ENCODE data around the gene SHKBP1.
"Not testable (repeated sequence)": the region's sequence is repeated elsewhere in the genome, so short reads cannot be mapped to it uniquely, and the experiment has no call there.

Gene SHKBP1

DNA sequence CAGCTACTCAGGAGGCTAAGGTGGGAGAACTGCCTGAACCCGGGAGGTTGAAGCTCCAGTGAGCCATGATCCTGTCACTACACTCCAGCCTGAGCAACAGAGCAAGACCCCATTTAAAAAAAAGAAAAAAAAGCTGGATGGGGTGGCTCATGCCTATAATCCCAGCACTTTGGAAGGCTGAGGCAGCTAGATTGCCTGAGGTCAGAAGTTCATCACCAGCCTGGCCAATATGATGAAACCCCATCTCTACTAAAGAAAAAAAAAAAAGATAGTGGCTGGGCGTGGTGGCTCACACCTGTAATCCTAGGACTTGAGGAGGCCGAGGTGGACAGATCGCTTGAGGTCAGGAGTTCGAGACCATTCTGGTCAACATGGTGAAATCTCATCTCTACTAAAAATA is 39.5 kb downstream of the SHKBP1 start:
- peak; percentile 5 for DNase-seq

GRCh38 chr19:40616941-40617340 is 40.3 kb downstream of the SHKBP1 start:
- DNase-seq: no peak

DNA sequence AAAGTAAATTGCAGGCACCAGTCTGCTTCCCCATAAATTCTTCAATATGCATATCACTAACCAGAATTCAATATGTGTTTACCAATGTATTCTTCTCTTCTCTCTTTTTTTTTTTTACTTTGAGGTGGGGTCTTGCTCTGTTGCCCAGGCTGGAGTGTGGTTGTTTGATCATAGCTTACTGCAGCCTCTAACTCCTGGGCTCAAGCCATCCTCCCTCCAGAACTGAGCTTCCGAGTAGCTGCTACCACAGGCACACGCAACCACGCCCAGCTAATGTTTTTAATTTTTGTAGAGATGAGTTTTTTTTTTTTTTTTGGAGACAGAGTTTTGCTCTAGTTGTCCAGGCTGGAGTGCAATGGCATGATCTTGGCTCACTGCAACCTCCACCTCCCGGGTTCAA is 41.3 kb downstream of the SHKBP1 start:
- no peak for DNase-seq

DNA sequence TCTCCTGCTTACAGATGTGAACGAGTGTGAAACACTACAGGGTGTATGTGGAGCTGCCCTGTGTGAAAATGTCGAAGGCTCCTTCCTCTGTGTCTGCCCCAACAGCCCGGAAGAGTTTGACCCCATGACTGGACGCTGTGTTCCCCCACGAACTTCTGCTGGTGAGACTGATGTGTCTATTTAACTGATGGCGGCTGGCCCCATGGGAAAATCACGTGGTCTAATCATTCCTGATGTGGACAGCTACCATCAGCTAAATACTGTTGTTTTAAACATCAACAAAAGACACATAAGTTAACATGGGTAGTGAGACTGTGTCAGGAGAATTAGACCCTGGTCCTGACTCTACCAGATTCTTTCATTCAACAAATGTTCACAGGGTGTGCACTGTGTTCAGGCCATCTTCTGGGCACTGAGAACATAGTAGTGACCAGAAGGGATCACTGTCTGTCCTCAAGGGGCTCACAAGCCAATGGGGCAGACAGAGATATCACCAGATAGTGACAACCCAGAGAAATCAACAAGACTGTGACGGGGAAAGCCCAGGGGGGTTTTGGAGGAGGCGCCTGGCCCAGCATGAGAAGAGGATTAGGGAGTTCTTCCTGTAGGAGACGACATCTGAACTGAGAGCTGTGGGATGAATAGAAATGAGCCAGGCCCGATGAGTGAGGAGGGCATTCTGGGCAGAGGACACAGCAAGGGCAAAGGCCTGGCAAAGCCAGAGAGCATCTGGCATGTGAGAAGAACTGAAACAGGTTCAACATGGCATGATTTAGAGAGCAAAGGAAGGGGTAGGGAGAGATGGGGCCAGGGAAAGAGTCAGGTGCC is 42.9 kb downstream of the SHKBP1 start:
- DNase-seq: no peak

DNA sequence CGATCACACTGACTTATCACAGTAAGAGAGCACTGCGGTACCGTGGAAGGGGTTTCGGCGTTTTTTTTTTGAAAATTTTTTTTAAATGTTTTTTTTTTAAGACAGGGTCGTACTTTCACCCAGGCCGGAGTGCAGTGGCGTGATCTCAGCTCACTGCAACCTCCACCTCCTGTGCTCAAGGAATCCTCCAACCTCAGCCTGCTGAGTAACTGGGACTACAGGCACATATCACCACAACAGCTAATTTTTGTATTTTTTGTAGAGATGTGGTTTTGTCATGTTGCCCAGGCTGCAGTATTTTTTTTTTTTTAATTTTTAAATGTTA is 43.5 kb downstream of the SHKBP1 start:
- no peak for DNase-seq

DNA sequence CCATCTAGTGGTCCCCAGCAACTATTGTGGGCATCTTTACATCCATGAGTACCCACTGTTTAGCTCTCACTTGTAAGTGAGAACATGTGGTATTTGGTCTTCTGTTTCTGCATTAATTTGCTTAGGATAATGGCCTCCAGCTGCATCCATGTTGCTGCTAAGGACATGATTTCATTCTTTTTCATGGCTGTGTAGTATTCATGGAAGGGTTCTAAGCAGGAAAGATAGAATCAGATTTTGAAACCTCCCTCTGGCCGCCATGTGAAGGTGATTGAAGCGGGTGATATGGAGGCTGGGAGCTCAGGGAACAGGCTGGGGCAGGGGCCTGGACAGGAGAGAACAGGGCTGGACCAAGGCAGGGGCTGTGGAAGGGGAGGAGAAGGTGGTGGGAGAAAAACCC is 44.6 kb downstream of the SHKBP1 start:
- no peak for DNase-seq

DNA sequence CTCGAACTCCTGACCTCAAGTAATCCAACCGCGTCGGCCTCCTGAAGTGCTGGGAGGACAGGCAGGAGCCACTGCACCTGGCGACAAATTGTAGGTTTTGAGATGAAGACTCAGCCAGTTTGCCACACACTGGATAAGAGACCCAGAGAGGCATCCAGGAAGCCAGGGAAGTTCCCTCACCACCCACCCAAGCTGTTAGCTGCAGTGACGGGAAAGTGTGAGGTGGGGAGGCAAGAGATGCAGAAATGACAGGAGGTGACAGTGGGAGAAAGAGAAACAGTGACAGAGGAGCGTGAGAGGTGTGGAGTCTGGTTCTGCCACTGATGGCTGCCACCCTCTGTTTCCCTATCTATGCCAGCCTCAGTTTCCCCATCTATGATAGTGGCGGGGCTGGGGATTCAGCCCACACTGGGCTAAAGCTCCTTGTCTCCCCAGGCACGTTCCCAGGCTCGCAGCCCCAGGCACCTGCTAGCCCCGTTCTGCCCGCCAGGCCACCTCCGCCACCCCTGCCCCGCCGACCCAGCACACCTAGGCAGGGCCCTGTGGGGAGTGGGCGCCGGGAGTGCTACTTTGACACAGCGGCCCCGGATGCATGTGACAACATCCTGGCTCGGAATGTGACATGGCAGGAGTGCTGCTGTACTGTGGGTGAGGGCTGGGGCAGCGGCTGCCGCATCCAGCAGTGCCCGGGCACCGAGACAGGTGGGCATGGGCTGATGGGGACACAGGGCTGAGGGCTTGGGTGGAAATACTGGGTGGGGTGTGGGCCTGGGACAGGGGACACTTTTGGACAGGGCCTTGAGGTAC is 45.5 kb downstream of the SHKBP1 start:
- DNase-seq: no peak

DNA sequence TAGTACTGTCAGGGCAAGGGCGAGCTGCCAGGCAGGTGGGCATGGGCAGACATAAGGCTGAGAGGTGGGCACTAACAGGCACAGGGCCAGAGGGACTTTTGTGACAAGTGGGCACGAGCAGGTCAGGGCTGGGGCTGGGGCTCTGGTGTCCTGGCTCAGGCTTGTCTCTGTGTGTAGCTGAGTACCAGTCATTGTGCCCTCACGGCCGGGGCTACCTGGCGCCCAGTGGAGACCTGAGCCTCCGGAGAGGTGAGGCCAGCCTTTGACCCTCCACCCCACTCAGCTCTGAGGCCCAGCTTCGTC is 46.1 kb downstream of the SHKBP1 start:
- DNase-seq: no peak

GRCh38 chr19:40623403-40624251 is 47.0 kb downstream of the SHKBP1 start:
- no peak for DNase-seq

DNA sequence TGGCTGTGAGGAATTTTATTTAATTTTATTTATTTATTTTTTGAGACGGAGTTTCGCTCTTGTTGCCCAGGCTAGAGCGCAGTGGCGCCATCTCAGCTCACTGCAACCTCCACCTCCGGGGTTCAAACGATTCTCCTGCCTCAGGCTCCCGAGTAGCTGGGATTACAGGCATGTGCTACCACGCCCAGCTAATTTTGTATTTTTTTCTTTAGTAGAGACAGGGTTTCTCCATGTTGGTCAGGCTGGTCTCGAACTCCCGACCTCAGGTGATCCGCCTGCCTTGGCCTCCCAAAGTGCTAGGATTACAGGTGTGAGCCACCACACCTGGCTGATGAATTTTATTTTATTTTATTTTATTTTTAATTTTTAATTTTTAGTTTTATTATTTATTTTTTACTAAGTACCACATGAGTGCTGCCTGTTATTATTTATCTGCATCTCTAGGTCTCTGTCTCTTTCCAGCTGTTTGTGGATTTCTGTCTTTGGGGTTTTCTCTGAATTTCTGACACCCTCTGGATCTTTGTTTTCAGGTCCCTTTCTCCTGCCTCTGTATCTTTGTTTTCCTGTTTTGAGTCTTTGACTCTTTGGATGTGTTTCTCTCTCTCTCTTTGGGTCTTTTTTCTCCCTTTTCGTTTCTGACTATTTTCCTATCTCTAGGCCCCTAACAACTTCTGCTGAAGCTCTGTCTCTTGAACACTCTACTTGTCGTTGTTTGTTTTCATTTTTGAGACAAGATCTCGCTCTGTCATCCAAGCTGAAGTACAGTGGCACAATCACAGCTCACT is 47.9 kb downstream of the SHKBP1 start:
- DNase-seq: not testable (repeated sequence)

- DNase-seq: no peak
These were observed 48.9 kb downstream of the SHKBP1 start for GRCh38 chr19:40625406-40626120.

GRCh38 chr19:40626918-40627317 is 50.2 kb downstream of the SHKBP1 start:
- no peak for DNase-seq

GRCh38 chr19:40627486-40628279 is 51.0 kb downstream of the SHKBP1 start:
- DNase-seq: no peak

DNA sequence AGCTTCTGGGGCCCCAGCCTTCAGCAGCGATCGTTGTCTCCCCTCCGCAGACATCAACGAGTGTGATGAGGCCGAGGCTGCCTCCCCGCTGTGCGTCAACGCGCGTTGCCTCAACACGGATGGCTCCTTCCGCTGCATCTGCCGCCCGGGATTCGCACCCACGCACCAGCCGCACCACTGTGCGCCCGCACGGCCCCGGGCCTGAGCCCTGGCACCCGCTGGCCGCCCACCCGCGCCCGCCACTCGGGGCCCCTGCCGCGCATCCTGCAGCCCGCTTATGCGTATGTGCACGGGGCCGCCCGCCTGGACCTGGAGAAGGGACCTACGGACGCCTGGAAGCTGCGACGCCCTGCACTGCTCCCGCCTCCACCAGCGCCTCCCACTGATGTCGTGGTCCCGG is 52.7 kb downstream of the SHKBP1 start:
- DNase-seq: no peak

DNA sequence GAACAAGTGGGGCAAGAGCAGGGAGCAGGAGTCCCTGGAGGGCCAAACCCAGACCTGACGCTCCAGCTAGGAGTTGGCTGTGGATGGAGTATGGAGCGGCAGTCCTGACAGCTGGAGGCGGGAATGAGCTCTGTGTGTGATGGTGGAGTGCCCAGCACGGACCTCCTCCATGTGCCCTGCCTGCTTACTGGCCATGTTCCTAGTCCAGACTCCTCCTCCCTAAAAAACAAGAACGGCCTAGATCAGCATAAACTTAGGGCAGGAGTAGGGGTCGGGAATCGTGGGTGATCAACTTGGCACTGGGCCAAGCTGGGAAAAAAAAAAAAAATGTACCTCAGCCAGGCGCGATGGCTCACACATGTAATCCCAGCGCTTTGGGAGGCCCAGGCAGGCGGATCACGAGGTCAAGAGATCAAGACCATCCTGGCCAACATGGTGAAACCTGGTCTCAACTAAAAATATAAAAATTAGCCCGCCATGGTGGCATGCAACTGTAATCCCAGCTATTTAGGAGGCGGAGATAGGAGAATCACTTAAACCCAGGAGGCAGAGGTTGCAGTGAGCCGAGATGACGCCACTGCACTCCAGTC is 54.0 kb downstream of the SHKBP1 start:
- no peak for DNase-seq

DNA sequence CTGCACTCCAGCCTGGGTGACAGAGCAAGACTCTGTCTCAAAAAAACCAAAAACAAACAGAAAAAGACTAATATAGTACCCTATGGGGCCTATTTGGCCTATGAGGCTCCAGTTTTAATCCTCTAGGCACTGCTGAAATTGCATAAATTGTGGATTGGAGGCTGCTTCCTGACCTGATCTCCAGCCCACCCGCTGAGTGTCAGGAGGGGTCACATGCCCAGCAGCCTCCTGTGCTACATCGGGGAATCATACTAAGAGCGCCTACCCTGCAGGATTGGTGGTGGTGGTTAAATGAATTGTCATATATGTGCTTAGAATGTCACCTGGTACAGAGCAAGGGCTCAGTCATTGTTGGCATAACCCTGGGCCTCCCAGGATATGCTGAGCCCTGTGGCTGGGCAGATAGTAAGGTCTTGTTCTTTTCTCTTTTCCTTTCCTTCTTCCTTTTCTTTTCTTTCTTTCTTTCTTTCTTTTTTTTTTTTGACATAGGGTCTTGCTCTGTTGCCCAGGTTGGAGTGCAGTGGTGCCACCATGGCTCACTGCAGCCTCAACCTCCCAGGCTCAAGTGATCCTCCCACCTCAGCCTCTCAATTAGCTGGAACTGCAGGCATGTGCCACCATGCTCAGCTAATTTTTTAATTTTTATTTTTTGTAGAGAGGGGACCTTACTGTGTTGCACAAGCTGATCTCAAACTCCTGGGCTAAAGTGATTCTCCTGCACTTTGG is 55.8 kb downstream of the SHKBP1 start:
- DNase-seq: no peak

- no peak for DNase-seq
These were observed 56.5 kb downstream of the SHKBP1 start for GRCh38 chr19:40633207-40633606.

DNA sequence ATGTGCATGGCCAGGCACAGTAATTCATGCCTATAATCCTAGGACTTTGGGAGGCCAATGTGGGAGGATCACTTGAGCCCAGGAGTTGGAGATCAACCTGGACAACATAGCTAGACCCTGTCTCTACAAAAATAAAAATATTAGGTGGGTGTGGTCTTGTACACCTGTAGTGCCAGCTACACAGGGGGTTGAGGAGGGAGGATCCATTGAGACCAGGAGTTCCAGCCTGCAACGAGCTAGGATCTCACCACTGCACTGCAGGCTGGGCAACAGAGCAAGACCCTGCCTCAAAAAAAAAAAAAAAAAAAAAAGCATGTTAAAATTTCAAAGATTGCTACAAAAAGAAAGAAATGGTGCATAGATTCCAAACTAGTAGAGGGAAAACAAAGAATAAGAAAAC is 61.7 kb downstream of the SHKBP1 start:
- no peak for DNase-seq

DNA sequence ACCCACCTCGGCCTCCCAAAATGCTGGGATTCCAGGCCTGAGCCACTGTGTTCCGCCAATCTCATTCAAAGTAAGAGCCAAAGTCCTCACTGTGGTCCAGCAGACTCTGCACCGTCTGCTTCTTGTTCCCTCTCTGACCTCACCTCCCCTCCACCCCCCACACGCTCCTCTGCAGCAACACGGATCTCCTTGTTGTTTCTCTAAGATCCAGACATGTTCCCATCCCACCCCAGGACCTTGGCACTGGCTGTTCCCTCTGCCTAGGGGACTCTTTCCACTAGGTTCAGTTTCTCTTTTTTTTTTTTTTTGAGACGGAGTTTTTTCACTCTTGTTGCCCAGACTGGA is 62.9 kb downstream of the SHKBP1 start:
- no peak for DNase-seq

GRCh38 chr19:40640744-40641143 is 64.1 kb downstream of the SHKBP1 start:
- no peak for DNase-seq
